Aorta (tissue), 5 donors: ENCODE measurements around the gene SLITRK1. TPM values are rescaled to one million over a fixed set of nuclear protein-coding genes. Genes with fewer than 3 reads are reported as not detected.

Experiments
- ATAC-seq: fragments of 200-7000 bp; cut with Tn5 transposase; one replicate; pipeline ENCODE4 v1.9.1; 2022; ENCODE audit warnings: moderate library complexity; ENCODE audit not compliant: low FRiP score
- DNase-seq, 2 donors: peaks; one replicate each; pipeline ENCODE4 v3.0.0-alpha.2; 2020
- H3K27ac ChIP-seq, 2 donors: one replicate each; pipeline ENCODE4 v1.5.1; 2013; ENCODE audit warnings: low read length in 2 of 2, mild to moderate bottlenecking in 2 of 2, moderate library complexity in 2 of 2, control low read depth in 1 of 2, inconsistent platforms in 1 of 2, low read depth in 1 of 2
- H3K27me3 ChIP-seq, 2 donors: one replicate each; pipeline ENCODE4 v1.6.1; 2013; ENCODE audit warnings: control low read depth in 1 of 2, low read length in 1 of 2, mild to moderate bottlenecking in 1 of 2, moderate library complexity in 1 of 2; ENCODE audit not compliant: insufficient read depth in 2 of 2, control insufficient read depth in 1 of 2
- H3K36me3 ChIP-seq, 2 donors: one replicate each; pipeline ENCODE4 v1.6.1; 2013; ENCODE audit warnings: control low read depth in 1 of 2, low read length in 1 of 2, mild to moderate bottlenecking in 1 of 2; ENCODE audit not compliant: insufficient read depth in 2 of 2, control insufficient read depth in 1 of 2
- H3K4me1 ChIP-seq, 2 donors: one replicate each; pipeline ENCODE4 v1.6.1; 2013; ENCODE audit warnings: low read length in 2 of 2, control low read depth in 1 of 2, mild to moderate bottlenecking in 1 of 2, moderate library complexity in 1 of 2; ENCODE audit not compliant: insufficient read depth in 2 of 2, control insufficient read depth in 1 of 2
- H3K4me3 ChIP-seq, 2 donors: one replicate each; pipeline ENCODE4 v1.5.1; 2013; ENCODE audit warnings: low read length in 2 of 2, control low read depth in 1 of 2, mild to moderate bottlenecking in 1 of 2
- H3K9me3 ChIP-seq: one replicate; pipeline ENCODE4 v1.6.1; 2013; ENCODE audit warnings: mild to moderate bottlenecking, low read length; ENCODE audit not compliant: control insufficient read depth
- intact Hi-C, 2 donors: fragments of 100-400 bp; cut with DNase I; formaldehyde crosslinking; loops; one replicate each; pipeline versions ENCODE4 v1.14.2 to v1.15.0; 2022
- polyA plus RNA-seq, 2 donors: library from polyadenylated mRNA; stranded (reverse); fragments of 200-250 nt; gene quantifications; one replicate each; pipeline ENCODE4 v1.2.3, GENCODE V29; 2013
- total RNA-seq, 2 donors: library from RNA; stranded (reverse); fragmentation: NEBNext Ultra II Directional; extraction: Animal tissue kit (Norgen Biotek cat#: 25700); gene quantifications; one replicate each; pipeline ENCODE4 v1.2.1, GENCODE V29; 2021
- donor health status: healthy with polysubstance abuse.
- donor health status: Bipolar disorder and iron deficiency.
- donor health status: DM: no; HTN: no; CAD: no.
- donor health status: DM: no; HTN: no; CAD: no.
- donor health status: DM: yes; HTN: yes; CAD: no.

Gene SLITRK1
- total and polyA plus RNA-seq, 4 donors: 0.10 to 0.24 TPM; not detected in 2

DNA sequence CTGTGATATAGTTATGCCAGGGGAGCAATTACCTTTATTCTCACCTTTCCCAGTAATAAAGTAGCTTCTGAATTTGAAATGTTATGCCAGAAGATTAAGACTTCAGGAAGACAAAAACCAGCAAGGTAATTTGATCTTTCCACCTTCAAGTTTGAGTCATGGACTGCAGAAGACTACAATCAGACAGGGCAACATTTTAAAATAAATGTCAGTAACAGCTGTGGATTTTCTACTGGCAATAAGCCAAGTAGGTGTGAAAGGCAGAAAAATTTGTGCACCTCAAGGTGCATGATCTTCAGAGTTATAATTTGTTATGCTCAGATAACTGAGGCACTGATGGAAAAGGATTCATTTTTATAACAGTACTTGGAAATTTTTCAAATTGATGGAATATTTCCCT is 54.9 kb downstream of the SLITRK1 start:
- no peak for DNase-seq
- Histone ChIP-seq H3K36me3 (no peaks in the 10 kb centered on the region), H3K27ac (no peak overlapping the region), H3K27me3 (no peaks in the 10 kb centered on the region), H3K4me3 (no peak overlapping the region), H3K9me3 (no peaks in the 10 kb centered on the region), H3K4me1 (no peaks in the 10 kb centered on the region)
- intact Hi-C loops: no loop called here
- no peak for ATAC-seq
